Cardiac septum (tissue), 1 donor: ENCODE data around the gene KLK4. TPM values are rescaled to one million over a fixed set of nuclear protein-coding genes. Genes with fewer than 3 reads are reported as not detected.

Source experiments
- DNase-seq: peaks from one replicate; pipeline ENCODE4 v3.0.0-alpha.2; 2020; ENCODE audit warnings: low spot score
- intact Hi-C: fragments of 100-400 bp; cut with DNase I; formaldehyde crosslinking; loops from one replicate; pipeline ENCODE4 v1.14.0; 2022
- long read RNA-seq: library from polyadenylated mRNA; unstranded; transcript quantifications from one replicate; pipeline ENCODE4 v2.0.0, GENCODE V29; 2021
- total RNA-seq: library from RNA; stranded (reverse); fragmentation: NEBNext Ultra II Directional; extraction: Animal tissue kit (Norgen Biotek cat#: 25700); gene quantifications from one replicate; pipeline ENCODE4 v1.2.1, GENCODE V29; 2021
- donor health status: DM: no; HTN: no; CAD: no.

Gene KLK4, protein sequence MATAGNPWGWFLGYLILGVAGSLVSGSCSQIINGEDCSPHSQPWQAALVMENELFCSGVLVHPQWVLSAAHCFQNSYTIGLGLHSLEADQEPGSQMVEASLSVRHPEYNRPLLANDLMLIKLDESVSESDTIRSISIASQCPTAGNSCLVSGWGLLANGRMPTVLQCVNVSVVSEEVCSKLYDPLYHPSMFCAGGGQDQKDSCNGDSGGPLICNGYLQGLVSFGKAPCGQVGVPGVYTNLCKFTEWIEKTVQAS
- not detected for total RNA-seq
- long read RNA-seq: 0 reads

GRCh38 chr19:50911206-50912101 lies at the start of gene KLK4:
TSS of gene KLK4 (minus strand) at chr19:50911395. CDS start at chr19:50910738, 657 bp downstream.
- intact Hi-C loops: no loop called here
- DNase-seq: no peak

DNA sequence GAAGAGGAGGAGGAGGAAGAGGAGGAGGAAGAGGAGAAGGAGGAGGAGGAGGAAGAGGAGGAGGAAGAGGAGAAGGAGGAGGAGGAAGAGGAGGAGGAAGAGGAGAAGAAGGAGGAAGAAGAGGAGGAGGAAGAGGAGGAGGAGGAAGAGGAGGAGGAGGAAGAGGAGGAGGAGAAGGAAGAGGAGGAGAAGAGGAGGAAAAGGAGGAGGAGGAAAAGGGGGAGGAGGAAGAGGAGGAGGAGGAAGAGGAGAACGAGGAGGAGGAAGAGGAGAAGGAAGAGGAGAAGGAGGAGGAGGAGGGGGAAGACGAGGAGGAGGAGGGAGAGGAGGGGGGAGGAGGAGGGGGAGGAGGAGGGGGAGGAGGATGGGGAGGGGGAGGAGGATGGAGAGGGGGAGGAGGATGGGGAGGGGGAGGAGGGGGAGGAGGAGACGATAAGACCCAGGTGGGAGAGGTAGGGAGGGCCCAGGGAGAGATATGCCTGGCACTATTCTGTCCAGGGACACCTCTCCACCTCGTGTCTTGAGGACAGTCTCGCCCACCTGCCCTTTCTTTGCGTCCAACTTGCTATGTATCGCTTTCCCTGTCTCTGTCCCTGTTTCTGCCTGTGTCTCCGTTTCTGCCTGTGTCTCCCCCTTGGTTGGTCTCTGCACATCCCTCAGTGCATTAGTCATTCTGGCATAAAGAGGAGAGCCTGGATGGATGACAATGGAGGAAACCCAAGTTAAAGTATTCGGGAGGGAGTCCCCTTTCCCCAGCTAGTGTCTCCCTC lies 48.7 kb upstream of the KLK4 start:
- intact Hi-C loops: no loop called here
- DNase-seq: no peak

GRCh38 chr19:50957587-50957986 lies 46.4 kb upstream of the KLK4 start:
- no peak for DNase-seq
- intact Hi-C loops: no loop called here

- no peak for DNase-seq
These were observed 41.7 kb upstream of the KLK4 start, which contains the start of gene KLK5 for GRCh38 chr19:50952910-50953309. TSS of gene KLK5 (minus strand) at chr19:50953038. CDS start at chr19:50952657, 381 bp downstream.

GRCh38 chr19:50949861-50950260 lies 38.7 kb upstream of the KLK4 start:
- intact Hi-C loops: no loop called here
- DNase-seq: no peak

More at GRCh38 chr19:50952910-50953309, 41.7 kb upstream of the KLK4 start, which contains the start of gene KLK5:
- intact Hi-C loops: no loop called here

- no peak for DNase-seq
These were observed 35.9 kb upstream of the KLK4 start for GRCh38 chr19:50947123-50947522.

GRCh38 chr19:50944795-50945194 lies 33.6 kb upstream of the KLK4 start:
- intact Hi-C loops: no loop called here
- DNase-seq: no peak

More at GRCh38 chr19:50947123-50947522, 35.9 kb upstream of the KLK4 start:
- intact Hi-C loops: no loop called here

- DNase-seq: no peak
- intact Hi-C loops: no loop called here
These were observed 32.1 kb upstream of the KLK4 start for GRCh38 chr19:50943074-50943828.

DNA sequence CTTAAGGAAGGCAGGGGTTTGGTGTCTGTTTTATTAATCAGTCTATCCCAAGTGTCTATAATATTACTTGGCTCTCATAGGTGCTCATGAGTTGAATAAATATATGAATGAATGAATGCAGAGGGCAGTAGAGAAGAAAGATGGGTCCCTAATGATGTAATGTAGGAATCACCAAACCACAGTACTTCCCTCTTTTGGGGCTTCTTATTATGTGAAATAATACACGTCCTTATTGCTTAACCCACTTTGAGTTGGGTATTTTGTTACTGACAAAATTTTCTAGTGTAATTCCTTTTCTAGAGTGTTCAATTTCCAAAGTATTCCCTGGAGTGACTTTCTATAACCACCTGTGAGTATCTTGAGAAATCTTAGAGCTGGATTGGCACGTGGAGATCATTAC lies 28.4 kb upstream of the KLK4 start:
- intact Hi-C loops: loop anchor here (10.0 kb wide), 1 partner anchor 155 kb away; no protein-coding TSS in a partner anchor

DNA sequence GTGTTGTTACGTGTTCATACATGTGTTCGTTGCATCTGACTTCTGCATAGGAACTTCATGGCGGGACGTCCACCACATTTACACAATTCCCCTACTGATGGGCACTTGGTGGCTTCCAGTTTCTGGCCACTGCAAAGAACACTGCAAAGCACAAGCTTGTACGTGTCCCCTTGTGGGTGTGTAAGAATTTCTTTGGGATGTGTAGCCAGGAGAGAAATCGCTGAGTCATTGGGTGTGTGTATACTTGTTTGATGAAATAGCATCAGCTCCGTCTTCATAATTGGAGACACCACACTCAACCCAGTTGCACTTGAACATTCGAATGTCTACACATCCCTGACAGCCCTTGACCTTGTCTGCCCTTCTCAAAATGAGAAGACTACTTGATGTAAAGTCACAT lies 22.4 kb upstream of the KLK4 start:
- intact Hi-C loops: loop anchor here (10.0 kb wide), 1 partner anchor 161 kb away; no protein-coding TSS in a partner anchor
- no peak for DNase-seq

More for the DNA sequence above, 28.4 kb upstream of the KLK4 start:
- DNase-seq: no peak

- no peak for DNase-seq
- intact Hi-C loops: loop anchor here (10.0 kb wide), 1 partner anchor 162 kb away; no protein-coding TSS in a partner anchor
These were observed 21.5 kb upstream of the KLK4 start for GRCh38 chr19:50932690-50933083.

DNA sequence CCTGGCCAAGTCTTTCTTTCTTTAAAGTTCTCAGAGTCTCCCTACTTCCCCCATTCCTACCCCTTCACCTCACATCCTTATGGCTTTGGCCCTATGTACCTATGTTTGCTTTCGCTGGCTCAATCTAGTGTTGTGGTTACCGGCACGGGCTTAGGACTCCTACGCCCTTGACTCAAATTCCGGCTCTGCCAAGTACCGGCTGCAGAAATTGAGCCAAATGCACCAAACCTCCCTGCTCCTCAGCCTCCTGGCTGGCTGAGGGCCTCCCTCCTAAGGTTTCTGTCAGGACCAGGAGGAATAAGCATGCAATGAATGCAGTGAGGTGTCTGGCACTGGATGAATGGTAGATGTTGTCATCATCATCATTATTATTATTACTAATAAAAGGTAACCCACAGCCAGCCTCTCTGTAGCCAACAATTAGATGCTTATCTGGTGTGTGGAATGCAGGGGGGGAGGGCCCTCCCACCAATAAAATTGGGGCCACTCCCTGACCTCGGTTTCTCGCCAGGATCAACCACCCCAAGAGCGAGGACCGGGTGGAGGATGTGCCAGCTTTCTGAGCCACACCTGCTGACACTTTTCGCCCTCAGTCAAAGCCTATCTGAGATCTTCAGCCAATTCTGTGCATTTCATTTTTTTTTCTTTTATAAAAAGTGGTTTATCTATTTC lies 21.0 kb upstream of the KLK4 start:
- intact Hi-C loops: loop anchor here (10.0 kb wide), 1 partner anchor 163 kb away; no protein-coding TSS in a partner anchor
- no peak for DNase-seq

GRCh38 chr19:50931023-50931422 lies 19.8 kb upstream of the KLK4 start:
- intact Hi-C loops: loop anchor here (10.0 kb wide), 1 partner anchor 164 kb away; no protein-coding TSS in a partner anchor
- no peak for DNase-seq

- DNase-seq: no peak
- intact Hi-C loops: loop anchor here (10.0 kb wide), 1 partner anchor 204 kb away; the partner anchor contains the start of gene CLEC11A
These were observed 17.6 kb upstream of the KLK4 start for GRCh38 chr19:50928831-50929230.

GRCh38 chr19:50926144-50926543 lies 14.9 kb upstream of the KLK4 start:
- no peak for DNase-seq
- intact Hi-C loops: loop anchor here (10.0 kb wide), 1 partner anchor 201 kb away; the partner anchor contains the start of gene CLEC11A

DNA sequence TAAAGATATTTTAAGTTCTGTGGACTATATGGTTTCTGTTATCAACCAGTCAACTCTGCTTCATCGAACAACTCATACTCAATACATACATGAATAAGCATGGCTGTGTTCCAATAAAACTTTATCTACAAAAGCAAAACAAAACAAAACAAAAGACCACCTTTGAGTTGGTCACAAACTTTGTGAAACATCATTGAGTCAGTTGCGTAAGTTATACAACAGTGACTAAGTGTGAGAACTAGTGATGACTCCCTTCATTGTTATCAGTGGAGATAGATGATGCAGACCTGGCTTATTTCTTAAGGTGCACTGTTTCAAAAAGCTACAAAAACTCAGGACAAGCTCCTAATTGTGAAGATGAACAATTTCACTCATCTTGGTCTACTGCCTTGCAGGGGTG lies 14.5 kb upstream of the KLK4 start:
- DNase-seq: no peak
- intact Hi-C loops: loop anchor here (10.0 kb wide), 1 partner anchor 201 kb away; the partner anchor contains the start of gene CLEC11A

- intact Hi-C loops: loop anchor here (5.0 to 10.0 kb wide), 2 partner anchors 200 to 557 kb away; partner anchors contain the start of genes CLEC11A and NAPSA
- no peak for DNase-seq
These were observed 13.4 kb upstream of the KLK4 start for GRCh38 chr19:50924586-50924985.
